HG03439 (cell line): ENCODE measurements around the gene SYNDIG1.

Experiments
- ATAC-seq: cut with Tn5 transposase; IDR thresholded peaks from one replicate; pipeline ENCODE4 v1.9.1; 2021; ENCODE audit warnings: mild to moderate bottlenecking, moderate library complexity; ENCODE audit not compliant: unreplicated experiment

Gene SYNDIG1

GRCh38 chr20:24446811-24447210 lies 22.6 kb upstream of the SYNDIG1 start:
- ATAC-seq: no peak

- ATAC-seq: no peak
Observed at GRCh38 chr20:24448170-24448569, 21.3 kb upstream of the SYNDIG1 start.

GRCh38 chr20:24449026-24449720 lies 20.3 kb upstream of the SYNDIG1 start:
- ATAC-seq: no peak

GRCh38 chr20:24450177-24450576 lies 19.3 kb upstream of the SYNDIG1 start:
- no peak for ATAC-seq

- ATAC-seq: no peak
Observed at GRCh38 chr20:24450624-24451376, 18.6 kb upstream of the SYNDIG1 start.

GRCh38 chr20:24451428-24451827 lies 18.0 kb upstream of the SYNDIG1 start:
- ATAC-seq: no peak

GRCh38 chr20:24452016-24452415 lies 17.4 kb upstream of the SYNDIG1 start:
- ATAC-seq: no peak

- ATAC-seq: no peak
Observed at GRCh38 chr20:24452498-24453127, 16.8 kb upstream of the SYNDIG1 start.

- ATAC-seq: no peak
Observed at GRCh38 chr20:24453869-24454268, 15.6 kb upstream of the SYNDIG1 start.

GRCh38 chr20:24455081-24455480 lies 14.3 kb upstream of the SYNDIG1 start:
- no peak for ATAC-seq

- ATAC-seq: no peak
Observed at GRCh38 chr20:24456398-24456781, 13.0 kb upstream of the SYNDIG1 start.

- no peak for ATAC-seq
Observed at GRCh38 chr20:24458436-24458835, 11.0 kb upstream of the SYNDIG1 start.

GRCh38 chr20:24459733-24460132 lies 9.7 kb upstream of the SYNDIG1 start:
- no peak for ATAC-seq

- ATAC-seq: no peak
Observed at GRCh38 chr20:24460712-24461111, 8.7 kb upstream of the SYNDIG1 start.

- ATAC-seq: no peak
Observed at GRCh38 chr20:24461848-24462247, 7.6 kb upstream of the SYNDIG1 start.

GRCh38 chr20:24462460-24463010 lies 6.9 kb upstream of the SYNDIG1 start:
- no peak for ATAC-seq

GRCh38 chr20:24465159-24465558 lies 4.3 kb upstream of the SYNDIG1 start:
- ATAC-seq: no peak

GRCh38 chr20:24465730-24466129 lies 3.7 kb upstream of the SYNDIG1 start:
- no peak for ATAC-seq

- ATAC-seq: no peak
Observed at GRCh38 chr20:24468401-24469115, 871 bp upstream of the SYNDIG1 start.

- ATAC-seq: no peak
Observed at GRCh38 chr20:24469894-24470745, 691 bp downstream of the SYNDIG1 start.
